Measurements from ENCODE around the gene TOP1.

TOP1 gene

GRCh38 chr20:41136680-41137613, 108.3 kb downstream of the TOP1 start, which contains the start of gene PLCG1:
Gene PLCG1, plus strand, starts transcription at chr20:41137543. Its CDS starts 99 bp downstream, at chr20:41137642.
- Histone ChIP-seq H3K9me3 (ENCODE audit: control insufficient read depth, low read length) (no peaks in the 10 kb centered on the region), H3K36me3 (ENCODE audit: control insufficient read depth, insufficient read depth, low read length, severe bottlenecking) (no peaks in the 10 kb centered on the region), H3K4me1 (ENCODE audit: control insufficient read depth, insufficient read depth, low read length) (peaks cover 26% of the 10 kb centered on the region), H3K4me3 (ENCODE audit: low read length) (peak within 1 kb of the TSS; percentile 88), H3K9ac (ENCODE audit: low read length) (peak within 1 kb of the TSS; percentile 91), H3K27me3 (replicated peaks; ENCODE audit: control insufficient read depth, insufficient read depth, low read length) (no peaks in the 10 kb centered on the region)
- peak; percentile 93 for DNase-seq (ENCODE audit: low read depth)

- Histone ChIP-seq H3K9ac (ENCODE audit: low read length) (peak overlapping the region; percentile 91), H3K4me3 (ENCODE audit: low read length) (peak overlapping the region; percentile 88), H3K4me1 (ENCODE audit: control insufficient read depth, insufficient read depth, low read length) (peaks cover 26% of the 10 kb centered on the region), H3K9me3 (ENCODE audit: control insufficient read depth, low read length) (no peaks in the 10 kb centered on the region), H3K27me3 (replicated peaks; ENCODE audit: control insufficient read depth, insufficient read depth, low read length) (no peaks in the 10 kb centered on the region), H3K36me3 (ENCODE audit: control insufficient read depth, insufficient read depth, low read length, severe bottlenecking) (no peaks in the 10 kb centered on the region)
- DNase-seq (ENCODE audit: low read depth), result peak; percentile 69
These were observed 109.2 kb downstream of the TOP1 start for GRCh38 chr20:41137614-41138474.

DNA sequence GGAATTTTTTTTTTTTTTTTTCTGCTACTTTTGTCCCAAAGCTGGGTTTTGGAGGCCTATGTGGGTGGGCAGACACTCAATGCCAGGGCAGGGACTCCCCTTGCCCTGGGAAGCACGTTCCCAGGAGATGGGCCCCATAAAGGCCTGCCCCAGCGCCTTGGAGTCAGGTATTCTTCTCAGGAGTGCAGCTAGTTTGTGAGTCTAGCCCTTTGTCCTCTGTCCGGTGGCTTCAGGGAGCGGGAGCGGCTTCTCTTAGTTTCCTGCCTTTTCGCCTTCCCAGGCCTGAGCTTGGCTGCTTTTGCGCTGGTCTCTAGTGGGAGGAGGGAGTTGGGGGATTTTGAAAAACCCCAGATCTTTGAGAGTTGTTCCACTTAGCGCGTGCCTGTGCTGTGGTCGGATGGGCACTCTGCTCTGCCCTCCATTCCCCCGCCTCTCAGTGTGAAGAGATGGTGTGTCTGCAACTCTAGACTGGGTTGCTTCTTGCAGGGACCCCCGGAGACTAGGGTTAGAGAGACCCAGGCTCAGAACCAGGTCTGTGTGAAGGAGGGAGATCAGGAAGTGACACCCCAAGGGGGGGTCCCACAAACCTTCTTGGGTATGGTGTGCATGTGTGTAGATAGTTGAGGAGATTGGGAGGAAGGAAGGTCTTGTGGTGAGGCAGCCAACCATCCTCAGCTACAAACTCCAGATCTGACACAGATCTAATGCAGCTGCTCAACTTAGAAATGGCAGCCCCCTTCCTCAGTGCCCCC, 110.0 kb downstream of the TOP1 start:
- Histone ChIP-seq H3K9me3 (ENCODE audit: control insufficient read depth, low read length) (no peaks in the 10 kb centered on the region), H3K27me3 (replicated peaks; ENCODE audit: control insufficient read depth, insufficient read depth, low read length) (no peaks in the 10 kb centered on the region), H3K36me3 (ENCODE audit: control insufficient read depth, insufficient read depth, low read length, severe bottlenecking) (no peaks in the 10 kb centered on the region), H3K4me3 (ENCODE audit: low read length) (peak overlapping the region; percentile 88), H3K9ac (ENCODE audit: low read length) (peak overlapping the region; percentile 91), H3K4me1 (ENCODE audit: control insufficient read depth, insufficient read depth, low read length) (peaks cover 26% of the 10 kb centered on the region)
- DNase-seq (ENCODE audit: low read depth), result peak; percentile 56

GRCh38 chr20:41139227-41140093, 110.8 kb downstream of the TOP1 start:
- Histone ChIP-seq H3K36me3 (ENCODE audit: control insufficient read depth, insufficient read depth, low read length, severe bottlenecking) (peaks cover 2% of the 10 kb centered on the region), H3K4me1 (ENCODE audit: control insufficient read depth, insufficient read depth, low read length) (peaks cover 26% of the 10 kb centered on the region)

GRCh38 chr20:41140226-41141133, 111.9 kb downstream of the TOP1 start:
- DNase-seq (ENCODE audit: low read depth), result no peak
- no peaks in the 10 kb centered on the region for H3K9me3 ChIP-seq (ENCODE audit: control insufficient read depth, low read length)
- H3K4me3 ChIP-seq (ENCODE audit: low read length), result no peak overlapping the region
- H3K9ac ChIP-seq (ENCODE audit: low read length), result no peak overlapping the region
- H3K36me3 ChIP-seq (ENCODE audit: control insufficient read depth, insufficient read depth, low read length, severe bottlenecking), result peaks cover 3% of the 10 kb centered on the region
- peaks cover 30% of the 10 kb centered on the region for H3K4me1 ChIP-seq (ENCODE audit: control insufficient read depth, insufficient read depth, low read length)
- H3K27me3 ChIP-seq (replicated peaks; ENCODE audit: control insufficient read depth, insufficient read depth, low read length), result no peaks in the 10 kb centered on the region

More at GRCh38 chr20:41139227-41140093, 110.8 kb downstream of the TOP1 start:
- peak; percentile 14 for DNase-seq (ENCODE audit: low read depth)
- H3K9me3 ChIP-seq (ENCODE audit: control insufficient read depth, low read length), result no peaks in the 10 kb centered on the region
- peak overlapping the region; percentile 88 for H3K4me3 ChIP-seq (ENCODE audit: low read length)
- H3K27me3 ChIP-seq (replicated peaks; ENCODE audit: control insufficient read depth, insufficient read depth, low read length), result no peaks in the 10 kb centered on the region
- H3K9ac ChIP-seq (ENCODE audit: low read length), result peak overlapping the region; percentile 91

DNA sequence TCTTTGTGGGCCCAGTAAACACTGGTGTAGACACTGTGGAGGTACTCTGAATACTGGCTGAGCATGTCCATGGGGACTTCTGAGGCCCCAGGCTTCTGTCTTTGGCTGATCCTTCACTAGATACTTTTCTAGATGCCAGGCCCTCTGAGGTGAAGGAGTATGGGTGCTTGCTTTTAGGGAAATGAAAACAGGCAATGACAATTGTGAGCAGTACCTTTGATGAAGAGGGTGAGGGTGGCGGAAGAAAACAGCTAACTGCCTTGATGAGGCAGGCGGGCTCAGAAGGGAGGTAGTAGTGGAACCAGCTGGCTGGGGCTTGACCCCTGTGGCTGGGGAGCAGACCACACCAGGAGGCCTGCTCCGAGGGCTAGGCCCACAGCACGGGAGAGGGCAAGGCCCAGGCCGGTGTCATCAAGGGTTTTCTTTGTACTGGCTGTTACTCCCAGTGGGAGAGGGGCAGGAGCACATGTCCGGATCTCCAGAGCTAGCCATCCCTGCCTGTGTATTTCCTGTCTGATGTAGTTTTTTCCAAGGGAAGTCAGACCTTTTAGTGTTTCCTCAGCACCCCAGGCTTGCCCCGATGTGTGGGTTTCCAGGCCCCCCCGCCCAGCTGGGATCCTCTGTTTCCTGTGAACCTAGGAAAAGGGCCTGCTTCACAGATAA, 112.7 kb downstream of the TOP1 start:
- DNase-seq (ENCODE audit: low read depth), result peak; percentile 19

GRCh38 chr20:41142245-41142644, 113.6 kb downstream of the TOP1 start:
- H3K4me1 ChIP-seq (ENCODE audit: control insufficient read depth, insufficient read depth, low read length), result peaks cover 39% of the 10 kb centered on the region
- H3K27me3 ChIP-seq (replicated peaks; ENCODE audit: control insufficient read depth, insufficient read depth, low read length), result no peaks in the 10 kb centered on the region
- peaks cover 3% of the 10 kb centered on the region for H3K36me3 ChIP-seq (ENCODE audit: control insufficient read depth, insufficient read depth, low read length, severe bottlenecking)
- H3K4me3 ChIP-seq (ENCODE audit: low read length), result no peak overlapping the region
- no peaks in the 10 kb centered on the region for H3K9me3 ChIP-seq (ENCODE audit: control insufficient read depth, low read length)
- H3K9ac ChIP-seq (ENCODE audit: low read length), result no peak overlapping the region
- no peak for DNase-seq (ENCODE audit: low read depth)

More for the DNA sequence above, 112.7 kb downstream of the TOP1 start:
- Histone ChIP-seq H3K9me3 (ENCODE audit: control insufficient read depth, low read length) (no peaks in the 10 kb centered on the region), H3K4me1 (ENCODE audit: control insufficient read depth, insufficient read depth, low read length) (peaks cover 38% of the 10 kb centered on the region), H3K27me3 (replicated peaks; ENCODE audit: control insufficient read depth, insufficient read depth, low read length) (no peaks in the 10 kb centered on the region), H3K4me3 (ENCODE audit: low read length) (no peak overlapping the region), H3K9ac (ENCODE audit: low read length) (no peak overlapping the region), H3K36me3 (ENCODE audit: control insufficient read depth, insufficient read depth, low read length, severe bottlenecking) (peaks cover 3% of the 10 kb centered on the region)

DNA sequence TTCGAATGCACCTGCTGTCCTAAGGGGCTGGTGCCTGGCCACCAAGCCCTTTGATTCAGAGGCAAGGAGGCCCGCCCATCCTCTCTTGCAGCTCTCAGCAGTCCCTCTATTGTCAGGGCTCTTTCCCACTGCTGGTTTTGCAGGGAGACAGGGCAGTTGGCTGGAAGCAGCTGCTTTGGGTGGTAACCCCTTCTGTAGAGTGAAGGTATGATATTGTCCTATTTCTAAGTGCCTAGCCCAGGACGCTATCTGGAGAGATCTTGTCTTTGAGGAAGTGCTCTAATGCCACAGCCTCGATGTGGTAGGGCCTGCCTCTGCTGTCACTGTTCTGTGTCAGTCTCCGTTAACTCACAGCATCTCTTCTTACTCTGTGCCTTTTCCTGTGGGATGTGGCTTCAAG, 114.3 kb downstream of the TOP1 start:
- peaks cover 39% of the 10 kb centered on the region for H3K4me1 ChIP-seq (ENCODE audit: control insufficient read depth, insufficient read depth, low read length)

DNA sequence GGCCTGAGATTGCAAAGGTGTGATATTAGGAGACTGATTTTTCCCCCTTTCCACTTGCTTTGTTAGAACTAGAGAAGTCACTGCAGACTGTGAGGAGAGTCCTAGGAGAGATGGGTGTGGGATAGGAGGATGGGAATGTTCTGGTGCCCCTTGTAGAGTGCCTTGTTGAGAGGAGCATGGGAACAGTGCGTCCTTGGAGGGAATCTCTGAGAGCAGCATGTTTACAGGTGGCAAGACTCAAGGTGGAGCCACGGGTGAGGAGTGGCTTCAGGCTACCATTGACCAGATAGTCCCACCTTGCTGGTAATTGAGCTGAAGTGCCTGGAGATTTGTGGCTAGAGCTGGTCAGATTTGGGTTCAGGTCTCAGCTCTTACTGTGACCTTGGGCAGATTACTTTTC, 114.7 kb downstream of the TOP1 start:
- Histone ChIP-seq H3K4me3 (ENCODE audit: low read length) (no peak overlapping the region), H3K9me3 (ENCODE audit: control insufficient read depth, low read length) (no peaks in the 10 kb centered on the region), H3K4me1 (ENCODE audit: control insufficient read depth, insufficient read depth, low read length) (peaks cover 39% of the 10 kb centered on the region), H3K27me3 (replicated peaks; ENCODE audit: control insufficient read depth, insufficient read depth, low read length) (no peaks in the 10 kb centered on the region), H3K36me3 (ENCODE audit: control insufficient read depth, insufficient read depth, low read length, severe bottlenecking) (peaks cover 3% of the 10 kb centered on the region), H3K9ac (ENCODE audit: low read length) (no peak overlapping the region)
- no peak for DNase-seq (ENCODE audit: low read depth)

More for the DNA sequence above, 114.3 kb downstream of the TOP1 start:
- H3K9ac ChIP-seq (ENCODE audit: low read length), result no peak overlapping the region
- no peak overlapping the region for H3K4me3 ChIP-seq (ENCODE audit: low read length)
- no peak for DNase-seq (ENCODE audit: low read depth)
- H3K27me3 ChIP-seq (replicated peaks; ENCODE audit: control insufficient read depth, insufficient read depth, low read length), result no peaks in the 10 kb centered on the region
- no peaks in the 10 kb centered on the region for H3K9me3 ChIP-seq (ENCODE audit: control insufficient read depth, low read length)
- H3K36me3 ChIP-seq (ENCODE audit: control insufficient read depth, insufficient read depth, low read length, severe bottlenecking), result peaks cover 3% of the 10 kb centered on the region

Data from adipocyte (in vitro differentiated cells).